GM21360 (cell line): ENCODE measurements around the gene ARHGAP1.

Experiments used
- ATAC-seq: cut with Tn5 transposase; IDR thresholded peaks from one replicate; pipeline ENCODE4 v1.9.1; 2021; ENCODE audit warnings: mild to moderate bottlenecking, moderate library complexity; ENCODE audit not compliant: unreplicated experiment

Gene ARHGAP1

GRCh38 chr11:46700241-46701077 is at the start of gene ARHGAP1, which contains the start of gene ZNF408:
Gene ARHGAP1 (minus strand): TSS chr11:46700619. CDS start chr11:46696107, 4,512 bp downstream.
Gene ZNF408 (plus strand): TSS chr11:46701031. CDS start chr11:46701048, 17 bp downstream.
- peak; percentile 84 for ATAC-seq

GRCh38 chr11:46747150-46747549 is 46.7 kb upstream of the ARHGAP1 start:
- no peak for ATAC-seq

GRCh38 chr11:46745995-46746394 is 45.6 kb upstream of the ARHGAP1 start:
- no peak for ATAC-seq

- no peak for ATAC-seq
These were observed 44.9 kb upstream of the ARHGAP1 start for GRCh38 chr11:46745328-46745727.

GRCh38 chr11:46743693-46744339 is 43.4 kb upstream of the ARHGAP1 start:
- no peak for ATAC-seq

- no peak for ATAC-seq
These were observed 42.6 kb upstream of the ARHGAP1 start for GRCh38 chr11:46743043-46743442.

GRCh38 chr11:46741600-46742484 is 41.4 kb upstream of the ARHGAP1 start:
- no peak for ATAC-seq

- no peak for ATAC-seq
These were observed 38.5 kb upstream of the ARHGAP1 start for GRCh38 chr11:46738887-46739286.

- no peak for ATAC-seq
These were observed 37.3 kb upstream of the ARHGAP1 start for GRCh38 chr11:46737699-46738098.

GRCh38 chr11:46736615-46737014 is 36.2 kb upstream of the ARHGAP1 start:
- no peak for ATAC-seq

- ATAC-seq, result no peak
These were observed 35.7 kb upstream of the ARHGAP1 start for GRCh38 chr11:46736146-46736545.

GRCh38 chr11:46733234-46733633 is 32.8 kb upstream of the ARHGAP1 start:
- no peak for ATAC-seq

- no peak for ATAC-seq
These were observed 31.1 kb upstream of the ARHGAP1 start for GRCh38 chr11:46731545-46731944.

- ATAC-seq, result no peak
These were observed 28.9 kb upstream of the ARHGAP1 start for GRCh38 chr11:46729110-46730027.

- no peak for ATAC-seq
These were observed 28.2 kb upstream of the ARHGAP1 start for GRCh38 chr11:46728659-46729040.

- ATAC-seq, result no peak
These were observed 27.7 kb upstream of the ARHGAP1 start for GRCh38 chr11:46727952-46728658.

GRCh38 chr11:46726206-46726862 is 25.9 kb upstream of the ARHGAP1 start:
- ATAC-seq, result no peak

GRCh38 chr11:46725338-46726205 is 25.2 kb upstream of the ARHGAP1 start:
- ATAC-seq, result no peak
